ENCODE measurements around the gene PRC1. TPM values are rescaled to one million over a fixed set of nuclear protein-coding genes. Genes with fewer than 3 reads are reported as not detected.
A peak's percentile ranks its signal among the peaks of the same experiment; 100 is the strongest.

The PRC1 gene
- total RNA-seq, 1 donor from 2014 or later = 284 TPM

- H4K20me1 ChIP-seq (ENCODE audit: low read depth) = no peaks in the 10 kb centered on the region
- no peaks in the 10 kb centered on the region for H3K4me1 ChIP-seq
- Mint-ChIP-seq H3K27me3 (ENCODE audit: insufficient read depth, low read depth) (peaks cover 2% of the 10 kb centered on the region), H3K4me1 (peaks cover 2% of the 10 kb centered on the region), H3K9me3 (no peaks in the 10 kb centered on the region), H3K27ac (no peak overlapping the region), H3K4me3 (no peak overlapping the region), H3K36me3 (peaks cover 23% of the 10 kb centered on the region)
- no peaks in the 10 kb centered on the region for H3K27me3 ChIP-seq
- H3K36me3 ChIP-seq = no peaks in the 10 kb centered on the region
- no peaks in the 10 kb centered on the region for H3F3A ChIP-seq (ENCODE audit: low read depth)
- no peak overlapping the region for H3K4me2 ChIP-seq
- H3K27ac ChIP-seq = no peak overlapping the region
- no peaks in the 10 kb centered on the region for H3K9me3 ChIP-seq (ENCODE audit: low read depth)
- no peak overlapping the region for H2AFZ ChIP-seq (replicated peaks)
- no peak overlapping the region for H3K4me3 ChIP-seq
- H3K9ac ChIP-seq = no peak overlapping the region
- TF ChIP-seq EZH2 (IDR thresholded peaks at IDR 0.05) (no peak), EZH2phosphoT487 (IDR thresholded peaks at IDR 0.05) (no peak), CTCF (IDR thresholded peaks at IDR 0.05) (no peak)
- no peaks in the 10 kb centered on the region for H3K79me2 ChIP-seq (ENCODE audit: low read depth)
- no peak for DNase-seq (ENCODE audit: low spot score)
These were observed 76.1 kb downstream of the PRC1 start for GRCh38 chr15:90918034-90918788.

- Histone ChIP-seq H3K4me1 (no peaks in the 10 kb centered on the region), H3K9me3 (ENCODE audit: low read depth) (no peaks in the 10 kb centered on the region), H4K20me1 (ENCODE audit: low read depth) (no peaks in the 10 kb centered on the region), H3K79me2 (ENCODE audit: low read depth) (no peaks in the 10 kb centered on the region), H3K4me2 (no peak overlapping the region), H3K27me3 (no peaks in the 10 kb centered on the region), H3K4me3 (no peak overlapping the region), H3K9ac (no peak overlapping the region), H3K36me3 (no peaks in the 10 kb centered on the region), H3F3A (ENCODE audit: low read depth) (no peaks in the 10 kb centered on the region), H3K27ac (no peak overlapping the region), H2AFZ (replicated peaks) (no peak overlapping the region)
- Mint-ChIP-seq H3K4me3 (peak overlapping the region; percentile 66), H3K27me3 (ENCODE audit: insufficient read depth, low read depth) (peaks cover 2% of the 10 kb centered on the region), H3K27ac (peak overlapping the region; percentile 35), H3K36me3 (peaks cover 27% of the 10 kb centered on the region), H3K4me1 (no peaks in the 10 kb centered on the region), H3K9me3 (no peaks in the 10 kb centered on the region)
- TF ChIP-seq EZH2phosphoT487 (IDR thresholded peaks at IDR 0.05) (no peak), EZH2 (IDR thresholded peaks at IDR 0.05) (no peak), CTCF (IDR thresholded peaks at IDR 0.05) (no peak)
- no peak for DNase-seq (ENCODE audit: low spot score)
These were observed 76.8 kb downstream of the PRC1 start for GRCh38 chr15:90917569-90917968.

GRCh38 chr15:90916461-90916860 lies 77.9 kb downstream of the PRC1 start:
- Histone ChIP-seq H3K4me3 (no peak overlapping the region), H4K20me1 (ENCODE audit: low read depth) (no peaks in the 10 kb centered on the region), H3K27ac (no peak overlapping the region), H3F3A (ENCODE audit: low read depth) (no peaks in the 10 kb centered on the region), H3K79me2 (ENCODE audit: low read depth) (no peaks in the 10 kb centered on the region), H2AFZ (replicated peaks) (no peak overlapping the region), H3K9ac (no peak overlapping the region), H3K4me2 (no peak overlapping the region), H3K27me3 (no peaks in the 10 kb centered on the region), H3K36me3 (no peaks in the 10 kb centered on the region), H3K9me3 (ENCODE audit: low read depth) (no peaks in the 10 kb centered on the region), H3K4me1 (no peaks in the 10 kb centered on the region)
- Mint-ChIP-seq H3K36me3 (peaks cover 29% of the 10 kb centered on the region), H3K27ac (no peak overlapping the region), H3K9me3 (no peaks in the 10 kb centered on the region), H3K4me3 (no peak overlapping the region), H3K27me3 (ENCODE audit: insufficient read depth, low read depth) (peaks cover 2% of the 10 kb centered on the region), H3K4me1 (no peaks in the 10 kb centered on the region)
- no peak for DNase-seq (ENCODE audit: low spot score)
- TF ChIP-seq EZH2phosphoT487 (IDR thresholded peaks at IDR 0.05) = no peak
- TF ChIP-seq CTCF (IDR thresholded peaks at IDR 0.05) = no peak
- no peak for TF ChIP-seq EZH2 (IDR thresholded peaks at IDR 0.05)

Small RNA genes lying within 50 kb of the gene (small RNA-seq; reads per million reads assigned to genes)
- gene RF00019 = not detected

Other genes starting within 250 kb of the PRC1 start
- gene FURIN, start 125.9 kb downstream of the PRC1 start, total RNA-seq (ENCODE audit: low replicate concordance) = 8.3 and 18.8 TPM in 2 replicates
- 11.7 and 14.1 TPM in 2 replicates for gene FES, start 110.0 kb downstream of the PRC1 start, total RNA-seq (ENCODE audit: low replicate concordance)
- gene MAN2A2, start 91.2 kb downstream of the PRC1 start, total RNA-seq (ENCODE audit: low replicate concordance) = 7.0 and 15.3 TPM in 2 replicates
- 20.4 and 21.8 TPM in 2 replicates for gene HDDC3, start 62.0 kb downstream of the PRC1 start, total RNA-seq (ENCODE audit: low replicate concordance)
- 47.7 and 99.5 TPM in 2 replicates for gene UNC45A, start 59.2 kb downstream of the PRC1 start, total RNA-seq (ENCODE audit: low replicate concordance)
- gene RCCD1, start 39.7 kb downstream of the PRC1 start, total RNA-seq (ENCODE audit: low replicate concordance) = 19.7 and 27.6 TPM in 2 replicates
- gene VPS33B, start 28.1 kb upstream of the PRC1 start, total RNA-seq (ENCODE audit: low replicate concordance) = 13.0 and 13.9 TPM in 2 replicates
- gene SV2B, start 105.7 kb upstream of the PRC1 start, total RNA-seq (ENCODE audit: low replicate concordance) = 0.02 and 0.19 TPM in 2 replicates

All from neural progenitor cell (in vitro differentiated cells).